ENCODE measurements around the gene FBXL16.

GRCh38 chr16:718389-718788 lies 12.8 kb upstream of the FBXL16 start:
- TF ChIP-seq, protein P1, sequence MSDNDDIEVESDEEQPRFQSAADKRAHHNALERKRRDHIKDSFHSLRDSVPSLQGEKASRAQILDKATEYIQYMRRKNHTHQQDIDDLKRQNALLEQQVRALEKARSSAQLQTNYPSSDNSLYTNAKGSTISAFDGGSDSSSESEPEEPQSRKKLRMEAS (IDR thresholded peaks at IDR 0.05; ENCODE audit: insufficient read depth, insufficient read length), result no peak
- TF ChIP-seq POLR2A (IDR thresholded peaks at IDR 0.05; ENCODE audit: low read depth, low read length) (no peak), POLR2AphosphoS5 (IDR thresholded peaks at IDR 0.05; ENCODE audit: insufficient read depth, low read depth, low read length) (no peak), EZH2 (IDR thresholded peaks at IDR 0.05; ENCODE audit: borderline replicate concordance, low read depth, low read length, severe bottlenecking) (no peak), MYC (IDR thresholded peaks at IDR 0.05; ENCODE audit: low read depth, low read length) (no peak)
- TF ChIP-seq, protein P2, sequence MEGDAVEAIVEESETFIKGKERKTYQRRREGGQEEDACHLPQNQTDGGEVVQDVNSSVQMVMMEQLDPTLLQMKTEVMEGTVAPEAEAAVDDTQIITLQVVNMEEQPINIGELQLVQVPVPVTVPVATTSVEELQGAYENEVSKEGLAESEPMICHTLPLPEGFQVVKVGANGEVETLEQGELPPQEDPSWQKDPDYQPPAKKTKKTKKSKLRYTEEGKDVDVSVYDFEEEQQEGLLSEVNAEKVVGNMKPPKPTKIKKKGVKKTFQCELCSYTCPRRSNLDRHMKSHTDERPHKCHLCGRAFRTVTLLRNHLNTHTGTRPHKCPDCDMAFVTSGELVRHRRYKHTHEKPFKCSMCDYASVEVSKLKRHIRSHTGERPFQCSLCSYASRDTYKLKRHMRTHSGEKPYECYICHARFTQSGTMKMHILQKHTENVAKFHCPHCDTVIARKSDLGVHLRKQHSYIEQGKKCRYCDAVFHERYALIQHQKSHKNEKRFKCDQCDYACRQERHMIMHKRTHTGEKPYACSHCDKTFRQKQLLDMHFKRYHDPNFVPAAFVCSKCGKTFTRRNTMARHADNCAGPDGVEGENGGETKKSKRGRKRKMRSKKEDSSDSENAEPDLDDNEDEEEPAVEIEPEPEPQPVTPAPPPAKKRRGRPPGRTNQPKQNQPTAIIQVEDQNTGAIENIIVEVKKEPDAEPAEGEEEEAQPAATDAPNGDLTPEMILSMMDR (IDR thresholded peaks at IDR 0.05; ENCODE audit: extremely low read depth in 1 of 2, insufficient read depth in 1 of 2, low read depth in 1 of 2, low read length in 2 of 2), result no peak
